HCT116 (cell line): ENCODE results near the gene KRTAP1-4. TPM values are rescaled to one million over a fixed set of nuclear protein-coding genes. Genes with fewer than 3 reads are reported as not detected.

Source experiments
- ATAC-seq: fragments of 200-7000 bp; cut with Tn5 transposase; 2 replicates; pipeline ENCODE4 v1.9.1; 2020; ENCODE audit warnings: mild to moderate bottlenecking, moderate library complexity
- BruUV-seq: library from RNA; stranded (reverse); fragments of 400-500 nt; replicated peaks from 2 replicates; lab custom pipeline; 2021; lab: Mats Ljungman, UMichigan
- CTCF ChIA-PET: fragments of 300-600 bp; sonication (Branson Sonifier 250); formaldehyde crosslinking; loops from one replicate; lab custom pipeline; 2021; ENCODE audit warnings: antibody characterized with exemption; lab: Charles Lee
- POLR2A ChIA-PET: fragments of 300-600, 350-600 bp; sonication (Branson Sonifier 250); formaldehyde crosslinking; loops from one replicate; lab custom pipeline; 2021; ENCODE audit warnings: antibody characterized with exemption; lab: Charles Lee
- RAD21 ChIA-PET, 2 experiments: fragments of 300-600 bp; sonication (Branson Sonifier 250); formaldehyde crosslinking; loops; one replicate each; lab custom pipeline; 2023; ENCODE audit warnings: low total read pairs in 2 of 2; ENCODE audit not compliant: uncharacterized antibody in 2 of 2, unreplicated experiment in 2 of 2, low non-redundant PET in 1 of 2; lab: Charles Lee
- DNase-seq: peaks from one replicate; pipeline ENCODE4 v3.0.0-alpha.2; 2010; ENCODE audit warnings: low read depth, low spot score
- H2AFZ ChIP-seq: fragments of 200-600 bp; shearing (Covaris generic), sonication (generic); 2 replicates; pipeline ENCODE4 v1.6.1; 2017; ENCODE audit warnings: low read depth, mixed run types, mixed read lengths, antibody characterized with exemption, low read length; ENCODE audit not compliant: poor library complexity, severe bottlenecking
- H3K27ac ChIP-seq: 2 replicates; pipeline ENCODE4 v1.5.1; 2012; ENCODE audit warnings: low read depth, low read length
- H3K27me3 ChIP-seq: fragments of 200-600 bp; sonication (generic); 2 replicates; pipeline ENCODE4 v1.6.1; 2016; ENCODE audit warnings: mixed run types, low read length, mixed read lengths; ENCODE audit not compliant: insufficient read depth
- H3K36me3 ChIP-seq, 2 experiments: fragments of 200-500 bp in 1 of 2; fragments of 200-600 bp in 1 of 2; sonication (Bioruptor generic) in 1 of 2; sonication (generic) in 1 of 2; 2 replicates each; pipeline versions ENCODE4 v1.5.1 to v1.6.1; 2014 to 2016; ENCODE audit warnings: low read length in 2 of 2, inconsistent platforms in 1 of 2, mixed read lengths in 1 of 2, mixed run types in 1 of 2; ENCODE audit not compliant: insufficient read depth in 2 of 2, control insufficient read depth in 1 of 2
- H3K4me1 ChIP-seq, 2 experiments: fragments of 200-600 bp in 1 of 2; sonication (generic) in 1 of 2; 2 replicates each; pipeline versions ENCODE4 v1.5.1 to v1.6.1; 2012 to 2017; ENCODE audit warnings: low read length in 2 of 2, inconsistent platforms in 1 of 2, mild to moderate bottlenecking in 1 of 2, mixed read lengths in 1 of 2, mixed run types in 1 of 2, moderate library complexity in 1 of 2; ENCODE audit not compliant: insufficient read depth in 2 of 2, control insufficient read depth in 1 of 2
- H3K4me2 ChIP-seq: fragments of 200-600 bp; sonication (generic); 2 replicates; pipeline ENCODE4 v1.6.1; 2017; ENCODE audit warnings: mixed run types, low read length, mixed read lengths
- H3K4me3 ChIP-seq, 2 experiments: fragments of 200-600 bp in 1 of 2; sonication (generic) in 1 of 2; replicated peaks in 1 of 2; 2 replicates each; pipeline ENCODE4 v1.5.1; 2011 to 2016; ENCODE audit warnings: low read length in 2 of 2, control low read depth in 1 of 2, low read depth in 1 of 2, mild to moderate bottlenecking in 1 of 2, mixed read lengths in 1 of 2, mixed run types in 1 of 2
- H3K79me2 ChIP-seq: fragments of 200-600 bp; sonication (generic); 2 replicates; pipeline ENCODE4 v1.6.1; 2017; ENCODE audit warnings: mild to moderate bottlenecking, mixed run types, low read length, moderate library complexity, mixed read lengths; ENCODE audit not compliant: insufficient read depth
- H3K9ac ChIP-seq: fragments of 200-600 bp; sonication (generic); 2 replicates; pipeline ENCODE4 v1.6.1; 2016; ENCODE audit warnings: low read length, mixed read lengths
- H3K9me2 ChIP-seq: fragments of 200-600 bp; sonication (generic), shearing (Covaris generic); 2 replicates; pipeline ENCODE4 v1.6.1; 2017; ENCODE audit warnings: mixed run types, mild to moderate bottlenecking, moderate library complexity; ENCODE audit not compliant: insufficient read depth
- H3K9me3 ChIP-seq, 2 experiments: fragments of 200-500 bp in 1 of 2; fragments of 200-600 bp in 1 of 2; sonication (Bioruptor generic) in 1 of 2; sonication (generic) in 1 of 2; 2 replicates each; pipeline ENCODE4 v1.6.1; 2014 to 2017; ENCODE audit warnings: low read length in 2 of 2, mixed read lengths in 2 of 2, inconsistent platforms in 1 of 2, low read depth in 1 of 2, mild to moderate bottlenecking in 1 of 2, mixed run types in 1 of 2, moderate library complexity in 1 of 2; ENCODE audit not compliant: control insufficient read depth in 1 of 2, insufficient read depth in 1 of 2
- H4K20me1 ChIP-seq: fragments of 200-600 bp; sonication (generic), shearing (Covaris generic); 2 replicates; pipeline ENCODE4 v1.6.1; 2017; ENCODE audit warnings: mixed run types, mild to moderate bottlenecking, moderate library complexity; ENCODE audit not compliant: insufficient read depth
- CBX3 ChIP-seq: IDR thresholded peaks from 2 replicates; pipeline ENCODE4 v1.6.1; 2012; ENCODE audit warnings: low read depth
- CEBPB ChIP-seq: IDR thresholded peaks from 2 replicates; pipeline ENCODE4 v1.6.1; 2012; ENCODE audit warnings: low read depth
- EGR1 ChIP-seq: IDR thresholded peaks from 2 replicates; pipeline ENCODE4 v1.6.1; 2012; ENCODE audit warnings: low read depth
- ELF1 ChIP-seq: IDR thresholded peaks from 2 replicates; pipeline ENCODE4 v1.6.1; 2012; ENCODE audit warnings: low read depth, borderline replicate concordance
- EZH2phosphoT487 ChIP-seq: fragments of 200-600 bp; IDR thresholded peaks from 2 replicates; pipeline ENCODE4 v1.6.1; 2018; ENCODE audit warnings: antibody characterized with exemption, borderline replicate concordance
- FOSL1 ChIP-seq: IDR thresholded peaks from 2 replicates; pipeline ENCODE4 v1.6.1; 2012; ENCODE audit warnings: low read depth
- JUND ChIP-seq: IDR thresholded peaks from 2 replicates; pipeline ENCODE4 v1.6.1; 2012
- POLR2A ChIP-seq: IDR thresholded peaks from 2 replicates; pipeline ENCODE4 v1.7.0; 2011; ENCODE audit warnings: borderline replicate concordance; ENCODE audit not compliant: insufficient read depth, insufficient read length; ENCODE audit errors: extremely low read depth
- POLR2AphosphoS5 ChIP-seq: IDR thresholded peaks from 2 replicates; pipeline ENCODE4 v1.6.1; 2011; ENCODE audit warnings: mild to moderate bottlenecking, low read depth, low read length, moderate library complexity
- RAD21 ChIP-seq: IDR thresholded peaks from 2 replicates; pipeline ENCODE4 v1.6.1; 2012; ENCODE audit warnings: low read depth, mild to moderate bottlenecking
- SP1 ChIP-seq: IDR thresholded peaks from 2 replicates; pipeline ENCODE4 v1.6.1; 2012; ENCODE audit warnings: low read depth
- ZFX ChIP-seq: fragments of 450-650 bp; IDR thresholded peaks from 2 replicates; pipeline ENCODE4 v1.6.1; 2017
- intact Hi-C: fragments of 100-400 bp; cut with micrococcal nuclease; formaldehyde crosslinking; loops from 2 replicates; pipeline ENCODE4 v1.10.0; 2022
- total RNA-seq: library from RNA; stranded (reverse); gene quantifications from one replicate; pipeline ENCODE4 v1.2.1, GENCODE V29; 2021; ENCODE audit not compliant: unreplicated experiment
- TF ChIP-seq, protein P1 (sequence below): IDR thresholded peaks from 2 replicates; pipeline ENCODE4 v1.6.1; 2011; ENCODE audit warnings: mild to moderate bottlenecking, low read length, moderate library complexity; ENCODE audit not compliant: insufficient replicate concordance; ENCODE audit errors: extremely low read depth
- TF ChIP-seq, protein P2 (sequence below): IDR thresholded peaks from 2 replicates; pipeline ENCODE4 v1.6.1; 2012

The KRTAP1-4 gene
- total RNA-seq, 1 experiment from 2014 or later: not detected

- CTCF ChIA-PET: no interaction called here
- POLR2A ChIA-PET: no interaction called here
- H3K4me3 ChIP-seq: no peak overlapping the region
Observed at GRCh38 chr17:41019415-41019814, 10.6 kb downstream of the KRTAP1-4 start.

DNA sequence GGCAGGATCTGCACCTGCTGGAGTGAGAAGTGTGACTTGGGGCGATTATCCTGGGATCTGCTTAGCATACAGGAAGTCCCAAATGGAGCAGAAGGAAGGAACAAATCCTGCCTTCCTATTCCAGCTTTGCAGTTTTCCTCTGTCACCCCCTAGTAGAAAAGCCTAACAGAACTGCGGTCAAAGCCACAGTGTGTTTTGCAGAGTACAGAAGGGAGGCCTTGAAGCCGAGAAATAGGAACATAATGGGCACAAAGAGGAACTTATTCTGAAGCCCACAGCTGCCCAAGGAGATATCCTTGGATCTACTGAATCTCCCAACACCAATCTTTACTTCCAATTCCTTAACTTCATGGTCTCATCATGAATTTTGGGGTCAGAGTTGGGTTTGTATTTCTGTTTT, 11.5 kb downstream of the KRTAP1-4 start:
- ATAC-seq: no peak
- peaks cover 0 to 7% of the 10 kb centered on the region in 2 experiments; a peak in 1 of 4 replicates for H3K9me3 ChIP-seq
- no peaks in the 10 kb centered on the region for H3K79me2 ChIP-seq
- H3K27me3 ChIP-seq: no peaks in the 10 kb centered on the region
- no peaks in the 10 kb centered on the region; a peak in 1 of 4 replicates for H3K36me3 ChIP-seq
- intact Hi-C loops: no loop called here
- no peak overlapping the region for H3K9ac ChIP-seq
- no peaks in the 10 kb centered on the region for H4K20me1 ChIP-seq
- H3K9me2 ChIP-seq: no peaks in the 10 kb centered on the region
- ChIA-PET POLR2A (no interaction called here), RAD21 (no interaction called here), CTCF (no interaction called here)
- H3K4me1 ChIP-seq: no peaks in the 10 kb centered on the region
- H3K27ac ChIP-seq: no peak overlapping the region
- no peak for TF ChIP-seq ELF1
- TF ChIP-seq FOSL1: no peak
- no peak for TF ChIP-seq POLR2AphosphoS5
- TF ChIP-seq EZH2phosphoT487: no peak
- no peak for TF ChIP-seq RAD21
- no peak for TF ChIP-seq EGR1
- H2AFZ ChIP-seq: no peak overlapping the region
- H3K4me3 ChIP-seq: no peak overlapping the region
- no peak for DNase-seq
- H3K4me2 ChIP-seq: no peak overlapping the region
- BruUV-seq: no TSS peak

More at GRCh38 chr17:41019415-41019814, 10.6 kb downstream of the KRTAP1-4 start:
- H3K36me3 ChIP-seq: no peaks in the 10 kb centered on the region; a peak in 1 of 4 replicates
- no peaks in the 10 kb centered on the region for H3K27me3 ChIP-seq
- no peaks in the 10 kb centered on the region for H4K20me1 ChIP-seq
- peaks cover 0 to 9% of the 10 kb centered on the region in 2 experiments; a peak in 1 of 4 replicates for H3K9me3 ChIP-seq
- DNase-seq: no peak
- intact Hi-C loops: no loop called here
- no peak overlapping the region for H2AFZ ChIP-seq
- no peaks in the 10 kb centered on the region for H3K9me2 ChIP-seq
- no peak overlapping the region for H3K9ac ChIP-seq
- H3K27ac ChIP-seq: no peak overlapping the region
- H3K79me2 ChIP-seq: no peaks in the 10 kb centered on the region
- no peak for TF ChIP-seq CEBPB
- no peak for TF ChIP-seq RAD21
- TF ChIP-seq CBX3: no peak
- no peak for TF ChIP-seq EGR1
- TF ChIP-seq, protein P1, sequence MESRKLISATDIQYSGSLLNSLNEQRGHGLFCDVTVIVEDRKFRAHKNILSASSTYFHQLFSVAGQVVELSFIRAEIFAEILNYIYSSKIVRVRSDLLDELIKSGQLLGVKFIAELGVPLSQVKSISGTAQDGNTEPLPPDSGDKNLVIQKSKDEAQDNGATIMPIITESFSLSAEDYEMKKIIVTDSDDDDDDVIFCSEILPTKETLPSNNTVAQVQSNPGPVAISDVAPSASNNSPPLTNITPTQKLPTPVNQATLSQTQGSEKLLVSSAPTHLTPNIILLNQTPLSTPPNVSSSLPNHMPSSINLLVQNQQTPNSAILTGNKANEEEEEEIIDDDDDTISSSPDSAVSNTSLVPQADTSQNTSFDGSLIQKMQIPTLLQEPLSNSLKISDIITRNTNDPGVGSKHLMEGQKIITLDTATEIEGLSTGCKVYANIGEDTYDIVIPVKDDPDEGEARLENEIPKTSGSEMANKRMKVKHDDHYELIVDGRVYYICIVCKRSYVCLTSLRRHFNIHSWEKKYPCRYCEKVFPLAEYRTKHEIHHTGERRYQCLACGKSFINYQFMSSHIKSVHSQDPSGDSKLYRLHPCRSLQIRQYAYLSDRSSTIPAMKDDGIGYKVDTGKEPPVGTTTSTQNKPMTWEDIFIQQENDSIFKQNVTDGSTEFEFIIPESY: no peak
- TF ChIP-seq ZFX: no peak
- TF ChIP-seq, protein P2, sequence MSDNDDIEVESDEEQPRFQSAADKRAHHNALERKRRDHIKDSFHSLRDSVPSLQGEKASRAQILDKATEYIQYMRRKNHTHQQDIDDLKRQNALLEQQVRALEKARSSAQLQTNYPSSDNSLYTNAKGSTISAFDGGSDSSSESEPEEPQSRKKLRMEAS: no peak
- no peak for TF ChIP-seq SP1
- TF ChIP-seq POLR2AphosphoS5: no peak
- no peak for TF ChIP-seq JUND
- TF ChIP-seq POLR2A: no peak
- RAD21 ChIA-PET: no interaction called here
- no peaks in the 10 kb centered on the region for H3K4me1 ChIP-seq
- no peak overlapping the region for H3K4me2 ChIP-seq
- no TSS peak for BruUV-seq
- ATAC-seq: no peak
